Measurements from ENCODE around the gene CPO.
"Not testable (repeated sequence)": the region's sequence is repeated elsewhere in the genome, so short reads cannot be mapped to it uniquely, and the experiment has no call there.

The CPO gene

DNA sequence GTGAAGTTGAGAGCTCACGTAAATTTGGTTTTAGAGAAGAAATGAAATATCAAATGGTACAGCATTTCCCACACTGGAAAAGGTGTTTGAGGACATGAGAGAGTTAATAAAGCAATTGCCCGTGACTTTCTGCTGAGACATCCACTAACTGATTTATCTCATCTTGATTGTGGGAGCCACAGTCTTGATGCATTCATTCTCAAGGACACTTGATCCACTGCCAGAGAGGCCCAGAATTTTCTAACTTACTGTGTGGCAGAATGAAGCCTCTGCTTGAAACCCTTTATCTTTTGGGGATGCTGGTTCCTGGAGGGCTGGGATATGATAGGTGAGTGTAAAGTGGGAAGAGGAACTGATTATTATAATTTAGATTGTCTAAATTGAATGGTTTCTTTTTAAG, at the start of gene CPO:
CPO (plus strand) TSS at position 179 of the 400 bp plus-strand sequence; CDS start at position 261, 82 bp downstream.
- DNase-seq (ENCODE audit: low spot score): no peak

DNA sequence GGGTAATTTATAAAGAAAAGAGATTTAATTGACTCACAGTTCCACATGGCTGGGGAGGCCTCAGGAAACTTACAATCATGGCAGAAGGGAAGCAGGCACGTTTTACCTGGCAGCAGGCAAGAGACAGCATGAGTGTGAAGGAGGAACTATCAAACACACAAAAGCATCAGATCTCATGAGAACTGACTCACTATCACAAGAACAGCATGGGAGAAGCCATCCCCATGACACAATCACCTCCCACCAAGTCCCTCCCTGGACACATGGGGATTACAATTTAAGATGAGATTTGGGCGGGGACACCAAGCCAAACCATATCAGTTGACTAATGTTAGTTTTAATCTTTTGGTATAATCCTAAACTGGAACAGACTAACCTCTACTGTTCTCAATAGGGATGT, 49.1 kb upstream of the CPO start:
- DNase-seq (ENCODE audit: low spot score): no peak

DNA sequence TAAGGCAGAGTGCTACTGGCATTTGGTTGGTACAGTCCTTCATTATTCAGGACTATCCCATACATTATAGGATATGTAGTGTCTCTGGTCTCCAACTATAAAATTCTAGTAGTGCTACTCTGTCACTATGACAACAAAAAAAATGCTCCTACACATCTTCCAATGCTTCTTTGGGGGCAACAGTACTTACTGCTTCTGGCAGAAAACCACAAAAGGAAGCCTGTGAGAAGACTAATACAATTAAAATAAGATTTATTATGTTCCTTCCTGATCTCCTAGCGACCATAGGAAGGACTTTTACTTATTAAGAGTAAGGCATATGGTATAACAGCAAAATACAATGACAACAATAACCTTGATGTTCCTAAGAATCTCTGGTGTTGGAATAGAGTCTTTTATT, 48.4 kb upstream of the CPO start:
- DNase-seq (ENCODE audit: low spot score): no peak

- DNase-seq (ENCODE audit: low spot score): peak; percentile 99
Measured at GRCh38 chr2:206915121-206915520, 24.2 kb upstream of the CPO start.

- no peak for DNase-seq (ENCODE audit: low spot score)
Measured at GRCh38 chr2:206918263-206918662, 21.1 kb upstream of the CPO start.

DNA sequence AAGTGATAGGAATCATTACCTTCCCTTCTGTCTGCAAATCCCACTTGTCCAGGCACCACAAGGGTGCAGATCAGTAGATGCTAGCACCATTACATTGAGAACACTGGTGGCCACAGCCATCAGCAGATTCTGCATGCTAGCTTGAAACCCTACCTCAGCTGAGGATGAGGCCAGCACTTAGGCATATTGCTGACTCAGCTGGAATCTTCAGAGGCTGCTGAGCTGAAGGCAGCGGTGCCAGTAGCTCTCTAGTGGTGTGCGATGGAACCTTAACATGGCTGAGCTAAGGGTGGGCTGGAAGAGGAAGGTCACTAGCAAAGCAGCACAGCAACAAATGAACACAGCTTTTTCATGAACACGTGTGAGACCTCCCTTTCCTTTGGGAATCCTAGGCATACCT, 19.0 kb upstream of the CPO start:
- no peak for DNase-seq (ENCODE audit: low spot score)

- peak; percentile 6 for DNase-seq (ENCODE audit: low spot score)
Measured at GRCh38 chr2:206920951-206921350, 18.4 kb upstream of the CPO start.

DNA sequence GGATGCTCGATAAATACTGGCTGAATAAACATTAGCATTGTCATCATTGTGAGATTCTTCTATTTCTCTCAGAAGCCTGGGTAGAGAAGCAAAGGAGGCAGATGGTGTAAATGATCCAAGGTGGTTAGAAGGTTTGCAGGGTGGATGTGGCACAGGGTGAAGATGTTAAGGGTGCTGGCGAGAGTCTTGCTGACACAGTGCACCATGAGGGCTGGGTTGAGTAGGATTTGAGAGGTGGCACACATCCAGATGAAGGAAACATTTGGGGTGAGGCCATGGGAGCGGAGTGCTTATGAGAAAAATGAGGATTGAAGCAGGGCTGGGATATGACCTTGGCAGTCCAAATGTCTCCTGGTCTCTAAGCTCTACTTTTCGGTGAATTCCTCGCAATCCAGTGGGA, 17.8 kb upstream of the CPO start:
- no peak for DNase-seq (ENCODE audit: low spot score)

DNA sequence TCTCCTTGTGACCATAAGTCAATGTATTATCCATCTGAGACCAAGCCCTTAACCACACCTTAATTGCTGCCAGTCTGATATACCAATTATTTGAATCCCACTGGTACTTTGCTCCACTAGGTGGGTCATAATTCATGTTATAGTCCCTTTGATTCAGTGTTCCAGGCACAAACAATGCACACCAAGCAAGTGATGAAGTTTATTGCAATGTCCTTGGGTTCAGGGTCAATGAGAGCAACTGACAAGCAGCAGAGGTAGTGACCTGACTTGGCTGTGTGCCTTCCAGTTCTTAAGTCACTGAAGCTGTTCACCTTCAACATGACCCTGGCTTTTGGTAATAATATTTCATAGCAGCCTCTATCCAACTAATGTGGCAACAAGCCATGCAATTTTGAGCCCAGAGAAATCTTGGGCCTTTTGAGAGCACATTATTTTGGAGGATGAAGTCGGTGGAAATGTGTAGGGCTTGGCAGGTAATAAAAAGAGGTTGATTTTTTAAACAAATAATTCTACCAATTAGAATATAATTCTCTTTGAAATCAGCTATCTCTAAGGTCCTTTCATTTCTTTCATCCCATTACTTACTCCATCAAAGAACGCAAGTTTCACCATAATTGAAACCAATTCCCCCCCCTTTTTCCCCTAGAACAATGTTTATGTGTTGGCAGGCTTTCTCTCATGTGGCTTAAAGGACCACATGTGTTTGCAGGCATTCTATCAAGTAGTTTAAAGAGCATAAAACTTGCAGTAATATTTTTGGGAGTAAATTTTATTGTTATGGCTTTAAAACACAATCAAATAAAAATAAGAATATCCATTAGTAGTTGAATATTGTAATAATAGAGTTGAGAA, 3.1 kb upstream of the CPO start:
- no peak for DNase-seq (ENCODE audit: low spot score)

DNA sequence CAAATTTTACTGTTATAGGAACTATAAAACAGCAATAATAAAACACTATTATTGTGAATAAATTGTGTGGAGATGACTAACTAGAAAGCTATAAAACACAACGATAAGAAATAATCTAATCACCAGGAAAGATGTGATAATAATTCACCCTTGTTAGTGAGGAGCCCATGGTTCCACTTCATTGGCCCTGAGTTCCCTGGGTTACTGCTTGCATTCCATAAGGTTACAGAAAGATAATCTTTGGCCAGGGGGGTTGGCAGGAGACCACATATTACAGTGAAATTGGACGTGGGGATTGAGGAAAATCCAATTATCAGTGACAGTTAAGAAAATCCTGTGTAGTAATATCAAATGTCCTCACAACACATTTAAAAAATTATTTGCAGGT, 2.5 kb upstream of the CPO start:
- DNase-seq (ENCODE audit: low spot score): no peak

- no peak for DNase-seq (ENCODE audit: low spot score)
Measured at GRCh38 chr2:206937555-206937954, 1.8 kb upstream of the CPO start.

DNA sequence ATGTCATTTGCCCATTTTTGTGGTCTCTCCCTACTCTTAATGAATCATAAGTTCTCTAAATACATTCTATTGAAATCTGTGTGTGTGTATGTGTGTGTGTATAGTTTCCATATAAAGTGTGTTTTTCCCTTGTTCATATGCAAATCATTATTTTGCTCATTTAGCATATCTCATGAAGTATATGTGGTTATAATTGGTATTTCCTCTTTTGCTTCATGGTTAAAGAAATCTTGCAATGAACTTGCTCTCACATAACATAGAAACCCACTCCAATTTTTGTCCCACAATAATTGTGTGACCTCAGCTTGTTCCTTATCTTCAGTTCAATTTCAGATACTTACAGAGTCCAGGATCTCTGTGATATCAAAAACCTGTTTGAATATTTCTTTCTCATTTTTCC, 1.2 kb downstream of the CPO start:
- DNase-seq (ENCODE audit: low spot score): no peak

- no peak for DNase-seq (ENCODE audit: low spot score)
Measured at GRCh38 chr2:206942592-206943478, 3.5 kb downstream of the CPO start.

DNA sequence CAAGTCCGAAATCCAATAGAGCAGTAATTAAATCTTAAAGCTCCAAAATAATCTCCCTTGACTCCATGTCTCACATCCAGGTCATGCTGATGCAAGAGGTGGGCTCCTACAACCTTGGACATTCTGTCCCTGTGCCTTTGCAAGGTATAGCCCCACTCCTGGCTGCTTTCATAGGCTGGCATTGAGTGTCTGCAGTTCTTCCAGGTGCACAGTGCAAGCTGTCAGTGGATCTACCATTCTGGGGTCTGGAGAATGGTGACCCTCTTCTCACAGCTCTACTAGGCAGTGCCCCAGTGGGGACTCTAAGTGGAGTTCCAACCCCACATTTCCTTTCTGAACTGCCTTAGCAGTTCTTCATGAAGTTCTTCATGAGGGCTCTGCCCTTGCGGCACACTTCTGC, 14.1 kb downstream of the CPO start:
- not testable (repeated sequence) for DNase-seq (ENCODE audit: low spot score)

DNA sequence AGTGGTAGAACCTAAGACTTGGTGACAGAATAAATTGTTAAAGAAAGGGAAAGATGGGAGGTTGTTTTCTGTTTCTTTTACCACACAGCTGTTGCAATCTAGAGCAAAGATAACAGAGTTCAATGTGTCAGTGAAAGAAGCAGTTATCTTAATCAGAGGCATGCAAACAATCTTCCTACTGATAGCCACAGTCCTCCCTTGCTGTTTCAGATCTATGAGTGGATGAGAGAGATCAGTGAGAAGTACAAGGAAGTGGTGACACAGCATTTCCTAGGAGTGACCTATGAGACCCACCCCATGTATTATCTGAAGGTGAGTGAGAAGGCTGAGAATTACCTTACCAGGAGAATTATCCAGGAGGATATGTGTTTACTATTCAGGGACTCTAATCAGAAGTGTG, 15.9 kb downstream of the CPO start:
- DNase-seq (ENCODE audit: low spot score): no peak

GRCh38 chr2:206958261-206958660, 18.9 kb downstream of the CPO start:
- DNase-seq (ENCODE audit: low spot score): no peak

DNA sequence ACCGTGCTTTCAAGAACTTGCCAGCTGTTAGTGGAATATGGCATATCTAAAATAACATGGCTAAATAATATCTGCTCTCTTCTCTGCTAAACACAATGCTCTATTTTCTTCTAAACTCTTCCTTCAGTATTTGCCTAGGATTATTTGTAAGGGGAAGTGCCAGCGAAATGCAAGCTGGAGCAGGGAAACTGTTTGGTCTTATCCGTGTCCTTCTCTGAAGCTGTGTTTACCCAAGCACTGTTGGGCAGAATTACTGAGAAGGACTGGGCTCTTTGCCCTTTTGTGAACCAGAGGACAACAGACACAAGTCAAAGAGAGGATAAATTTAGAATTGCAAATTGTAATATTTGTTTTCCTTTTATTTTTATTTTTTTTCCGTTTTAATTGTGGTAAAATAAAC, 23.6 kb downstream of the CPO start:
- no peak for DNase-seq (ENCODE audit: low spot score)

- no peak for DNase-seq (ENCODE audit: low spot score)
Measured at GRCh38 chr2:206968134-206969086, 29.1 kb downstream of the CPO start.

GRCh38 chr2:206969192-206969591, 29.9 kb downstream of the CPO start:
- no peak for DNase-seq (ENCODE audit: low spot score)

DNA sequence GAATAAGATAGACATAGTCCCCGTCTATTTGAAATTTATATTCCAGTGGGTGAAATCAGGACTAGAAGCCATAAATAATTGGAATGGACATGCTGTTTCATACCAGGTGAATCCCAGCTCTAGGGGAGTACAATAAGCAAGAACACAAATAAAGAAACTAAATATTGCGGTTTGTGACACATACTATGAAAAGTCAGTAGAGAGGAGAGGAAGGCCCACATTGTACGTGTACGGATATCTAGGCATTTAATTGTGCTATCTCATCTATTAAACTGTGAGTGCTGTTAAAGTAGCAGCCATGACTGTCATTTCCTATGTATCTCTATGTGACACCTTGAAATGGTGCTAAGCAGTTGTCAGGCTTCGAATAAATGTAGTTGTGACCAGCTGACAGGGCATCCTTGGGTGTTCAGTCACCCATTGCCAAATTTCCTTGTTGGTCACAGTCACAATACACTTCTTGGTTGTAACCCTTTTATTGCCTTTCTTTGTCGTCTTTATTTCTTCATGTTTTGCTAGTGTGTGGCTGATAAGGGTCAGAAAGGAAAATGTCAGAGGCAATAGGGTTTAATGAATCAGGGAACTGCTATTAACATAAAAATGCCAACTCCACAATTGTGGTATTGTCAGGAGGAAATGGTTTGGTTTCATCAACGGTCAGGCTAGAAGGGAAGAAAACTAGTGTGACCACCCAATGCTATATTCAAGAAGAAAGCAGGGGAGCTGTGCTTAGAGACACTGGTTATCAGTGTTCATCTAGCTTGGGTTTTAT, 31.5 kb downstream of the CPO start:
- no peak for DNase-seq (ENCODE audit: low spot score)

DNA sequence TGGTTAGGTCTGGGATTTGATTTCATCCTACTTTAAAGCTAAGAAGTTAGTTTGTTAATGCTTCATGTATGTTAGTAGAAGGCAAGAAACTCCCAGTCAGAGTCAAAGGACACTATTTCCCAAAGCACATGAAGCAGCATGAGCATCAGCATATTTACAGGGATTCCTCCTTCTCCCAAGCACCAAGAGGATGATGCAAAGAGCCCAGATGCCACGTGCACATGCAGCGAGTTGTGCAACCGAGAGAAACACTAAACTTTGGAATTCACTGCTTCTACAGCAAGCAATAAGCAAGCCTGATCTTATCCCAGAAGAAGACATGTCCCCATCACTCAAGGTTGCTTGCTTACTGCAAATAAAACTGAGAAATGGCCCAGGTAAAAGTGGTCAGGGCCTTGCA, 32.5 kb downstream of the CPO start:
- DNase-seq (ENCODE audit: low spot score): no peak
